ENCODE measurements around the gene MGLL.

GRCh38 chr3:127768346-127769008 is 53.8 kb downstream of the MGLL start:
- TF ChIP-seq EZH2phosphoT487 (IDR thresholded peaks at IDR 0.05; ENCODE audit: insufficient read depth, low read depth) = peak; percentile 94
- no peak for TF ChIP-seq EZH2 (IDR thresholded peaks at IDR 0.05; ENCODE audit: insufficient read depth, poor library complexity, severe bottlenecking)
